K562 (cell line): ENCODE results near the gene ZNF554. TPM values are rescaled to one million over a fixed set of nuclear protein-coding genes. Genes with fewer than 3 reads are reported as not detected.

Experiments used
- ARHGAP35 ChIP-seq: fragments of 450-650 bp; IDR thresholded peaks from 2 replicates; pipeline ENCODE4 v1.6.1; 2018; ENCODE audit not compliant: partially characterized antibody
- C11orf30 ChIP-seq: fragments of 450-650 bp; IDR thresholded peaks from 2 replicates; pipeline ENCODE4 v1.6.1; 2016; ENCODE audit warnings: low read depth, mild to moderate bottlenecking
- FUS ChIP-seq: fragments of 200-400 bp; formaldehyde crosslinking; optimal IDR thresholded peaks from 2 replicates; pipeline ENCODE3; 2017; ENCODE audit warnings: low read depth, low read length
- MTA2 ChIP-seq: fragments of 450-650 bp; IDR thresholded peaks from 2 replicates; pipeline ENCODE4 v1.6.1; 2016; ENCODE audit warnings: low read depth
- NFXL1 ChIP-seq: fragments of 450-650 bp; formaldehyde crosslinking; IDR thresholded peaks from 2 replicates; pipeline ENCODE4 v1.4.0; 2021; ENCODE audit warnings: mild to moderate bottlenecking
- REST ChIP-seq, 2 experiments: fragments of 450-650 bp; formaldehyde crosslinking in 1 of 2; IDR thresholded peaks; 2 replicates each; pipeline versions ENCODE4 v1.4.0 to v1.6.1; 2014 to 2020; ENCODE audit warnings: mild to moderate bottlenecking in 2 of 2, borderline replicate concordance in 1 of 2, low read depth in 1 of 2
- SMARCA5 ChIP-seq: fragments of 450-650 bp; IDR thresholded peaks from 2 replicates; pipeline ENCODE4 v1.6.1; 2016
- THAP12 ChIP-seq: fragments of 250-450 bp; sonication (Bioruptor Pico); IDR thresholded peaks from 2 replicates; pipeline ENCODE4 v1.9.0; 2021; ENCODE audit warnings: mild to moderate bottlenecking, inconsistent platforms
- ZBTB2 ChIP-seq: fragments of 450-650 bp; IDR thresholded peaks from 2 replicates; pipeline ENCODE4 v1.6.1; 2016; ENCODE audit warnings: antibody characterized with exemption
- ZEB2 ChIP-seq: fragments of 450-650 bp; IDR thresholded peaks from 2 replicates; pipeline ENCODE4 v1.6.1; 2016
- ZMIZ1 ChIP-seq, 2 experiments: fragments of 150-350 bp in 1 of 2; IDR thresholded peaks; 2 replicates each; pipeline ENCODE4 v1.6.1; 2012 to 2016; ENCODE audit warnings: low read depth in 2 of 2, low read length in 2 of 2, mild to moderate bottlenecking in 1 of 2, moderate library complexity in 1 of 2
- ZNF717 ChIP-seq: fragments of 250-450 bp; sonication (Bioruptor Pico); IDR thresholded peaks from 2 replicates; pipeline ENCODE4 v1.5.0; 2021
- polyA plus RNA-seq, 8 experiments: library from polyadenylated mRNA; depleted of rRNA in 4 of 8; stranded (reverse) in 5 of 8; unstranded in 3 of 8; fragments of >200 nt; fragmentation: Nextera tagmentation in 2 of 8; fragmentation: Illumina TruSeq in 1 of 8; extraction: Ambion mirVana in 2 of 8; extraction: Trizol in 1 of 8; gene quantifications; 2 replicates each; pipeline versions ENCODE4 v1.2.1 to v1.2.3, GENCODE V29; 2011 to 2014; ENCODE audit warnings: inconsistent platforms in 1 of 8, missing spikeins in 1 of 8
- total RNA-seq, 7 experiments: library from RNA; depleted of rRNA in 6 of 7; stranded (reverse); fragments of >200 nt in 6 of 7; fragmentation: Illumina TruSeq in 2 of 7; extraction: Trizol in 2 of 7; gene quantifications; 2 replicates each; pipeline versions ENCODE4 v1.2.1 to v1.2.3, GENCODE V29; 2011 to 2021; ENCODE audit warnings: low replicate concordance in 1 of 7

The ZNF554 gene
- total and polyA plus RNA-seq, 9 of the 15 experiments (the other 6 are each of a cell fraction or from before 2014, with no cell fraction given) = 0.07 to 1.8 (median 1.1) TPM

- no peak for TF ChIP-seq REST (IDR thresholded peaks at IDR 0.05; ENCODE audit: borderline replicate concordance)
- no peak for TF ChIP-seq REST (CRISPR knock-in tag; IDR thresholded peaks at IDR 0.05; ENCODE audit: low read depth)
- no peak for TF ChIP-seq FUS
- no peak; the same call in 1 of the 2 replicates for TF ChIP-seq ZEB2
- no peak for TF ChIP-seq ZBTB2
- TF ChIP-seq NFXL1 (CRISPR knock-in tag) = no peak
- TF ChIP-seq ARHGAP35 = no peak
- no peak for TF ChIP-seq C11orf30
- TF ChIP-seq MTA2 = peak; percentile 79
- no peak for TF ChIP-seq SMARCA5
- peak in 1 of 2 experiments; percentile 56; a peak in 1 of 4 replicates for TF ChIP-seq ZMIZ1 (IDR thresholded peaks at IDR 0.05; ENCODE audit: low read depth in 2 of 2, low read length in 2 of 2)
- no peak for TF ChIP-seq THAP12
- TF ChIP-seq ZNF717 (CRISPR knock-in tag) = no peak
Observed at GRCh38 chr19:2865334-2866100, 45.8 kb downstream of the ZNF554 start (continued).
